Activated CD4-positive, CD25-positive, alpha-beta regulatory T cell treated with anti-CD3 and anti-CD28 coated beads, Interleukin-2, amount 50 U/mL, for 24 hours (primary cell): Measurements from ENCODE around the gene NFKB1.

Source experiments
- ATAC-seq, 2 donors: fragments of 150-1000 bp; cut with Tn5 transposase; one replicate each; pipeline ENCODE4 v1.10.0; 2021; ENCODE audit warnings: mild to moderate bottlenecking in 1 of 2, moderate library complexity in 1 of 2

The NFKB1 gene

DNA sequence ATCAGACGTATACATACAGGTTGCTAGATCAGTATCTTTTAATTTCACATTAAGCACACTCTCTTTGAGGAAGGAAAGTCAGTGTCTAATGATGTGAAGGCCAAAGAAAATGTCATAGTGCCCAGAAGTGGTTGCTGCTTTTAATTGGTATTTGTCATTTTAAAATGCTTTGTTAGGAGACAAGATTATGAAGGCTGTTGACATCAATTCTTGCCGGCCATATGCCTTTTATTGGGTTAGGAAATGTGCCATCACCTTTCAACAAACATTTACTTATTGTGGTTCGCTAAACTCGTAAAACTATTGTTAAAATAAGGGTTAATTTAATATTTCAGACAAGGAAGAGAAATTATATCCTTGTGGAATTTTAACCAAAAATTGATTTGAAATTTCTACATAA, 32.2 kb downstream of the NFKB1 start:
- ATAC-seq = no peak

DNA sequence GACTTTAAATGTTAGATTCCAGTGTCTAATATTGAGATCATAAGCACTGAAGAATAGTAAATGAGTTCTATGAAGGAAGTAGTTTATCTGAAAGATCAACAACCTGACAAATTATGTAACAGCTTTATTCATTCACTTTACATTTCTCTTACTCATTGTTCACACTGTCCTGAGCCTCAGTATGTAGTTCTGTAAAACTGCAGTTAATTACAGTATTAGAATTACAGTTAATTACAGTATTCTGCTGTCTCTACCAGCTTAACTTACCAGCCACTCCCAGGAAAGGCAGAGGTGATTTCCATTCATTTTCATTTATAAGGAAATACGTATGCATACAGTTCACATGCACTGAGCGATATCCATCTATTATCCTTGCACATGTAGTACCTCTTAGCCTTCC, 32.7 kb downstream of the NFKB1 start:
- ATAC-seq = peak in 1 of 2 donors; percentile 33

DNA sequence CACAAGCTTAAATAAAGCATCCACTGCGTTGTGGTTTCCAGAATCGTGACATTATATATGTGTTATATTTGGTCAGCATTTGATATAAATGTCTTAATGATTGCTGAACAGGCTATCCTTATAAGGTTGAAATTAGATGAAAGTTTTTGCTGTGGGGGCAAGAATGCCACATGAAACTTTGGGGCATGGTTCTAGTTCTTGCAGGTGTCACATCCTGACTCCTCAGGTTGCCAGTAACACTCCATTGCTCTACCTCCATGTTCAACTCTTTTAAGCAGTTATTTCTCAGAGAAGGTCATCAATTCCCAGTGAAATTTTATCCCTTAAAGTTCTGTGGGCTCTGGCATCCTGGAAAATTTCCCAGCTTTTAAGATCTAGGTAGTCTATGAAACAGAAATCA, 33.7 kb downstream of the NFKB1 start:
- no peak for ATAC-seq

DNA sequence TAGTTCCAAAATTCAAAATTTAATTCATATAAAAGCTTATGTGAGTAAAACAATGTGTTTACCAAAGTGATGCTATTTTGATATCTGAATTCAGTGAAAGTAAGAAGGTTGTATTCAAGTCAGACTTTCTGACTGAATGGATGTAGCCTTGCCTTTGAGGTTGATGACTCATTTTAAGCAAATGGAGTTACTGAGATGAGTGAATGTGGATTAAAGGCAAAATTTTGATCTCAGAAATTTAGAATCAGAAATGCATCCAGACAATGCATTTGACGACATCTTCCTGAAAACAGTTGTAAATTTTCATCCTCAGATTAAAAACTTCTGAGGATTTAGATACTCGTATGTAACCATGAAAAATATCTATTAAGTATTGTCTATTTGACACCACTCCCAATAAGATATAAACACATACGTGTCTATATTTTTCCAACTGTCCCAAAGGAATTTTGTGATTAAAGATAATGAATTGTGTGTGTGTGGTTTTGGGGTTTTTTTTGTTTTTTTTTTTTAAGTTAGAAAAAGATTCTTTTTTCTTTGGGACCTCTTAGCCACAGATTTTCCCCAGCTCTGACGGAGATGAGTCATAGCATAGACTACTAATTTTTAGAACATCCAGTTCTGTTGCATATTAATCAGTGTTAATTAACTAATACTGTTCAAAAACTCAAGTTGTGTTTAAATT, 34.4 kb downstream of the NFKB1 start:
- peak; percentile 88 to 90 for ATAC-seq

DNA sequence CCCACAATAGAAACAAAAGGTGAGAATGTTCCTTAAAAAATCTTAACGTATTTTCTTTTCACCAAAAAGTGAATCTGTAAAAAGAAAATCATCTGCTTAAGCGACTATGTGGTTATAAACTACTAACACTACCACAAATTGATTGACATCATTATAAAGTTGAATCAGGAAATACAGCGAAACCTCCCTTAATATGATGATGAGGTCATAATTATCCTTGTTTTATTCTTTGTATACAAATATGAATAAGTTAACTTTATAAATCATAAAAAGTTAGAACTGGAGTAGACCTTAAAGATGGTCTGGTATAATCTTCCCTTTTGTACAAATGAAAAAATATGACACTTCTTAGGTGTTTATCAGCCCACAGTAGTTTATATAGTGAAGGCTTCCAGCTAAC, 35.6 kb downstream of the NFKB1 start:
- no peak for ATAC-seq

DNA sequence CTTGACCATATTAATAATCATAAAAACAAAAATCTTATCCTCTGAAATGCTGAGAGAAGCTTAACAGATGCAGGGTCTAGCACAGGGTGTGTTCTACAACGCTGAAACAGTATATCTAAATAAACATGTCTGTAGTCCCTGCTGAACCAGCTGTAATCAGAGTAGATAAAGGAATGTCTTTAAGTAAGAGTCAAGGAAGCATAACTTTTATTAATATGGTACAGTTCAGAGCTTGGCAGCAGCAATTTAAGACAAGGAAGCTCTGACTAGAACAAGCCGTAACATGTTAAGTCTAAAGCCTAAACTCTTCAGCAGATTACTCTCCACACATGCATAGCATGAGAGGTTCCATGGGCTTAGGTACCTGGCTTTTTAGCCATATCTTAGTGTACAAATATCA, 36.1 kb downstream of the NFKB1 start:
- ATAC-seq = no peak

- ATAC-seq = no peak
Measured at GRCh38 chr4:102541697-102542096, 40.5 kb downstream of the NFKB1 start.

GRCh38 chr4:102543030-102543928, 42.1 kb downstream of the NFKB1 start:
- ATAC-seq = no peak

- peak in 1 of 2 donors; percentile 33 for ATAC-seq
Measured at GRCh38 chr4:102546635-102547034, 45.5 kb downstream of the NFKB1 start.

GRCh38 chr4:102547973-102548372, 46.8 kb downstream of the NFKB1 start:
- ATAC-seq = no peak

DNA sequence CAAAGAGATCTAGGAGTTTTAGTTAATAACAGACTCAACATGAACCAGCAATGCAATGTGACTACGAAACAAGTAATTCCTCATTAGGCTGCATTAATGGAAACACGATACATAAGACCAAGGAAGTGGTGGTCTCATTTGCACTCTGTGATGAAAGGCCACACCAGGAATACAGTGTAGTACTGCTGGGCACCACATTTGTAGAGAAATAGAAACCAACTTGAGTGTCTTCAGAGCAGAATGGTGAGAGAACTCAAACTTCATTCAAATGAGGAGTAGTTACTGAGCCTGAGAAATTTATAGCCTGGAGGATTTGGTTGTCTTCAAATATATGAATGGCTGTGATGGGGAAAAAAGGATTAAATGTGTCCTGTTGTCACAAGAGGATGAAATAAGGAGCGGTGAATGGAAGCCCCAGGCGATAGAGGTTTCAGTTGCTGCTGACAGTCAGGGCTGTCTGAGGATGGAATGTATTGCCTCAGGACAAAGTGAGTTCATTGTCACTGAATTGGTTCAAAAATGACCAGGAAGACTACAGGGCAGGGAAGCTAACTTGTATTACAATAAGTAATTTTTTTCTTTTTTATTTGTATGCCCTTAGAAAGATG, 50.9 kb downstream of the NFKB1 start:
- no peak for ATAC-seq

- peak; percentile 51 to 62 for ATAC-seq
Measured at GRCh38 chr4:102552781-102553180, 51.6 kb downstream of the NFKB1 start.

DNA sequence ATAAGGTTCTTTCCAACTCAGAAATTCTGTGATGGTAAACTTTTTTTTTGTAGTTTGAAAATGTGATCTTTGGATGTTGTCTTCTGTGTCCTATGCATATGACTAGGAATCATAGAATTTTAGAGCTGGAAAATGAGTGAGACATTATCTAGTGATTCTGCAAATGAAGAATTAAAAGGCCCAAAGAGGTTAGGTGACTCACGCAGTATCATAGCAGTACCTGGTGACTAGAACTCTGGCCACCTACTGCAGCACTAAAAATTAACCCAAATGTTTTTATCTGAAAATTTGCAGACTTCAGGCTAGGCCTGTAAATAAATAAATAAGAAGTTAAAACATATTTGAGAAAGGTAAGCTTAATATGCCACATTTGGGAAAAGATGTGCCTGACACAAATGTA, 52.8 kb downstream of the NFKB1 start:
- ATAC-seq = peak; percentile 48 to 69

DNA sequence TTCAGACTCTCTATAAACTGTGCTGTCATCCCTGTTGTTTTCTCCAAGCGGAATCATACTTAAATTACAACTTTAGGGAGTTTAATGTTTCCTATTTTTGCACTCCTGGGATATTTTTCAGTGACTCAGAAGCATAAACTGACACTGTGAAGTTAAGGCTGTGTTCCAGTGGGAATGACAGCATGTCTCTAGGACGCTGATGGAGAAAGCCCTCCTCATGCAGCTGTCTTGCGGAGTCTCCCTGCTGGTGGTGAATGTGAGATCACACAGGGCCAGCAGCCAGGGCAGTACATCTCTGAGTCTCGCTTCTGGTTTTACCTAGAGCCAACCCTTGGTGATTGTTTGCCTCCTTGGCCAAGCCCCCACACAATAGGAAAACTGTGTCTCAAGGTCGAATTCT, 53.3 kb downstream of the NFKB1 start:
- no peak for ATAC-seq

DNA sequence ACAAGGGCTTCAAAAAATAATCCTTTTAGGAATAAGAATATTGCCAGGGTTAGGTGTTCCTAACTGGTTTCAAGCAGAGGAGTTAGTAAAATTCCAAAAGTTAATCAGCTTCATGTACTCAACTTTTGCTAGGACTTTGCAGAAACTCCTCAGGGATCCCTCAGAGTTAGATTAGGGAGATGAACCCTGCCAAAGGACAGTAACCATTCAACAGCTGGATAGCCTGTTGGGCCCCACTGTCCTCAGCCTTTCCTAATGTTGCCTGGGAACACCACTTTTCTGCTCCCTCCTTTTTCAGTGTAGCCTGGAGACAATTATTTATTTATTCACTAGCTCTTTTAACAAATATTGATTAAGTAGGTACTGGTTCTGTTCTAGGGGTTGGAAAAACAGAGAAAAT, 53.8 kb downstream of the NFKB1 start:
- ATAC-seq = no peak

GRCh38 chr4:102557636-102558035, 56.5 kb downstream of the NFKB1 start:
- ATAC-seq = no peak

DNA sequence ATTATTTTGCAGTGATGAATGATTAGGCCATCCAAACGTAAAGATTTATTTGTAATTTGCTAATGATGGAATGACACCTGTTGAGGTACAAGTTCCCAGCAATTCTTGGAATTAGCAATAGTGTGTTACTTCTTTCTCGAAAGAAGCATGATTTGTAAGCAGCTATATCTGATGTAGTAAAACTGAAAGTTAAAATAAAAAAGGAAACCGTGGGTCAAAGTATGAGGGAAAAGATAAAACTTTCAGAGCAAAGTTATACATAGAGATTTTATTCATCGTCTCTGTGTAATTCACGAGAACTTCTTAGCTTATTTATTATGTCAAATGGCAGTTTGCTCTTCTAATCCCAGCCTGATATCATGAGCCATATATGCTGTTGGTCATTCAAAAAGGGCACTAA, 59.0 kb downstream of the NFKB1 start:
- ATAC-seq = peak; percentile 39 to 42

GRCh38 chr4:102560571-102561341, 59.6 kb downstream of the NFKB1 start:
- ATAC-seq = peak; percentile 20 to 21

DNA sequence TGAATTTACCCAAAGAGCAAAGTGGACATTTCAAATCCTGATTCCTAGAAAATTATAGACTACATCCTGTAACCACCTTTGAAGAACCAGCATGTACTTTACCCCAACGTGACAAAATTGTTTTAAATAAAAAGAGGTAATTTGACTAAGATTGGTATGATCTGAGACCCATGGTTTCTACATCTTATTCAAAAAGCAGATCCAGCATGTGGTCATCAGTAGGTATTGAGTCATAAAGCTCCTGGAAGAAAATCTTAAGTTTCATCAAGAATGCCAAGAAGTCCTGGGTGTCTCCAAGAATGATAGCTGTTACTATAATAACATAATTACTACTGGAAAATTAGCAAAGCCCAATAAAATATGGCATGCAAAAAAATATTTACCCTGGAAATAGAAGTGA, 61.8 kb downstream of the NFKB1 start:
- ATAC-seq = peak in 1 of 2 donors; percentile 28

- peak; percentile 58 to 63 for ATAC-seq
Measured at GRCh38 chr4:102564399-102565059, 63.4 kb downstream of the NFKB1 start.

- ATAC-seq = no peak
Measured at GRCh38 chr4:102565696-102566095, 64.5 kb downstream of the NFKB1 start.

DNA sequence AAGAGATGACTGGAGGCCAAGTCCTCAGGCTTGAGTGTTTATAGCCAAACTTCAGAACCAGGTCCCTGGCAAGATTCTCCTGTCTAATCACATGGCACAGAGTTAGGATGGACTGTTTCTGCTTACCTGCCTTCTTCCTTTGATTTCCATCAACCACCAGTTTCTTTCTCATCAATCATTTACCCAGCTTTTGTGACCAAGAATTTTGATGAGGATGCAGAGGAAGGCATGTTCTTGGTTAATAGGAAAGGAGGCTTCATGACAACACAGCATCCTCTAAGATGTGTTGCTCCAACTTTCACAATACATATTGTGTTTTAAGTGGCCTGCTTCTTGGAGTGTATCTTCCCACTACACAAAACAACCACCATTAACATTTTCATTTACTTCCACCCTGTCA, 65.3 kb downstream of the NFKB1 start:
- ATAC-seq = no peak
